HepG2 (cell line): ENCODE results near the gene CERS6.

Source experiments
- CREM ChIP-seq, 2 experiments: sonication (generic) in 1 of 2; formaldehyde crosslinking in 1 of 2; IDR thresholded peaks; 2 replicates each; pipeline versions ENCODE4 v1.4.0 to v1.6.1; 2016 to 2020; ENCODE audit warnings: antibody characterized with exemption in 1 of 2, mild to moderate bottlenecking in 1 of 2, missing genetic modification reagents in 1 of 2
- MEF2D ChIP-seq: sonication (generic); formaldehyde crosslinking; IDR thresholded peaks from 2 replicates; pipeline ENCODE4 v1.5.1; 2020; ENCODE audit warnings: mild to moderate bottlenecking, missing genetic modification reagents
- NR2C2 ChIP-seq: sonication (generic); formaldehyde crosslinking; IDR thresholded peaks from 2 replicates; pipeline ENCODE4 v1.4.0; 2020; ENCODE audit warnings: missing genetic modification reagents, mild to moderate bottlenecking, moderate library complexity, borderline replicate concordance

DNA sequence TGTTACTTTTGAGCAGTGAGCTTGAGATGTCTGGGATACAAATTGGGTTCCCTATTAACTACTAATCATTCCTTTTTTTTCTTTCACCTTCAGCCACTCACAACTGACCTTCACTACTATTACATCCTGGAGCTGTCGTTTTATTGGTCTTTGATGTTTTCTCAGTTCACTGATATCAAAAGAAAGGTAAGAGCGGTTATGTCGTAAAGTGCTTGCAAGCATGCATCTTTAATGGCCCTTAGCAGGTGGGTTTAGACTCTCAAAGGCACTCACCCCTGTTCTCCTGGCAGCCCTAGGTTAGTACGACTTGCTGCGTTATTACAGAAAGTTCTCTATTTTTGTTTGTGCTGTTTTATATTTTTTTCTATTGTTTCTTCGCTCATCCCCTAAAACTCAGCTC is 238.8 kb downstream of the CERS6 start:
- TF ChIP-seq CREM (IDR thresholded peaks at IDR 0.05) (no peak), CREM (CRISPR knock-in tag; IDR thresholded peaks at IDR 0.05) (no peak), NR2C2 (CRISPR knock-in tag) (no peak), MEF2D (CRISPR knock-in tag) (no peak)
